Chondrocyte (in vitro differentiated cells): ENCODE results near the gene RNF25. TPM values are rescaled to one million over a fixed set of nuclear protein-coding genes. Genes with fewer than 3 reads are reported as not detected.
A peak's percentile ranks its signal among the peaks of the same experiment; 100 is the strongest.
"Not testable (repeated sequence)": the region's sequence is repeated elsewhere in the genome, so short reads cannot be mapped to it uniquely, and the experiment has no call there.

ENCODE experiments used
- DNase-seq: peaks from one replicate; pipeline ENCODE4 v3.0.0; 2021; ENCODE audit warnings: mixed read lengths, low spot score
- H3K27ac Mint-ChIP-seq: one replicate; pipeline ENCODE4 v1.8.0; 2021; ENCODE audit warnings: mild to moderate bottlenecking, moderate library complexity, mixed read lengths; ENCODE audit not compliant: unreplicated experiment
- H3K27me3 Mint-ChIP-seq: 2 replicates; pipeline ENCODE4 v1.8.0; 2021; ENCODE audit warnings: low read depth, mixed read lengths
- H3K36me3 Mint-ChIP-seq: 2 replicates; pipeline ENCODE4 v1.8.0; 2021; ENCODE audit warnings: low read depth, mixed read lengths
- H3K4me1 Mint-ChIP-seq: 2 replicates; pipeline ENCODE4 v1.8.0; 2021; ENCODE audit warnings: low read depth, mild to moderate bottlenecking, mixed read lengths
- H3K4me3 Mint-ChIP-seq: one replicate; pipeline ENCODE4 v1.8.0; 2021; ENCODE audit warnings: mild to moderate bottlenecking, moderate library complexity, mixed read lengths; ENCODE audit not compliant: unreplicated experiment
- H3K9me3 Mint-ChIP-seq: 2 replicates; pipeline ENCODE4 v1.8.0; 2021; ENCODE audit warnings: low read depth, mixed read lengths
- CTCF ChIP-seq: fragments of 200-600 bp; sonication (generic); IDR thresholded peaks from 2 replicates; pipeline ENCODE4 v1.5.0; 2021; ENCODE audit warnings: antibody characterized with exemption, mild to moderate bottlenecking, moderate library complexity
- total RNA-seq: library from RNA; stranded (reverse); gene quantifications from 3 replicates; pipeline ENCODE4 v1.2.1, GENCODE V29; 2021

The RNF25 gene
- total RNA-seq, 1 donor from 2014 or later: 30.4 TPM

GRCh38 chr2:218701806-218702205 is 30.0 kb upstream of the RNF25 start:
- Mint-ChIP-seq H3K36me3 (peaks cover 18% of the 10 kb centered on the region), H3K27me3 (no peaks in the 10 kb centered on the region), H3K9me3 (no peaks in the 10 kb centered on the region), H3K4me1 (no peaks in the 10 kb centered on the region), H3K4me3 (no peak overlapping the region), H3K27ac (no peak overlapping the region)
- no peak for DNase-seq
- no peak for TF ChIP-seq CTCF

- no peaks in the 10 kb centered on the region for H3K27me3 Mint-ChIP-seq
- no peak for TF ChIP-seq CTCF
- peaks cover 25% of the 10 kb centered on the region for H3K36me3 Mint-ChIP-seq
- no peaks in the 10 kb centered on the region for H3K9me3 Mint-ChIP-seq
- no peak overlapping the region for H3K27ac Mint-ChIP-seq
- peaks cover 5% of the 10 kb centered on the region for H3K4me1 Mint-ChIP-seq
- H3K4me3 Mint-ChIP-seq: no peak overlapping the region
- DNase-seq: no peak
These were observed 27.1 kb upstream of the RNF25 start for GRCh38 chr2:218698885-218699284.

GRCh38 chr2:218694405-218695145 is 22.8 kb upstream of the RNF25 start:
- no peak overlapping the region for H3K4me3 Mint-ChIP-seq
- no peaks in the 10 kb centered on the region for H3K27me3 Mint-ChIP-seq
- no peaks in the 10 kb centered on the region for H3K9me3 Mint-ChIP-seq
- TF ChIP-seq CTCF: no peak
- DNase-seq: no peak
- peaks cover 12% of the 10 kb centered on the region for H3K4me1 Mint-ChIP-seq
- H3K27ac Mint-ChIP-seq: peak overlapping the region; percentile 71
- peaks cover 33% of the 10 kb centered on the region for H3K36me3 Mint-ChIP-seq

- TF ChIP-seq CTCF: no peak
- Mint-ChIP-seq H3K9me3 (no peaks in the 10 kb centered on the region), H3K27me3 (no peaks in the 10 kb centered on the region), H3K36me3 (peaks cover 24% of the 10 kb centered on the region), H3K4me1 (peaks cover 15% of the 10 kb centered on the region), H3K27ac (peak overlapping the region; percentile 10), H3K4me3 (no peak overlapping the region)
- no peak for DNase-seq
These were observed 19.4 kb upstream of the RNF25 start for GRCh38 chr2:218691234-218691633.

GRCh38 chr2:218687400-218688060 is 15.7 kb upstream of the RNF25 start:
- TF ChIP-seq CTCF: peak; percentile 86
- DNase-seq, H3K4me1 Mint-ChIP-seq: not testable (repeated sequence)

More at GRCh38 chr2:218687400-218688060, 15.7 kb upstream of the RNF25 start:
- H3K9me3 Mint-ChIP-seq, H3K27me3 Mint-ChIP-seq, H3K27ac Mint-ChIP-seq, H3K4me3 Mint-ChIP-seq: not testable (repeated sequence)
- H3K36me3 Mint-ChIP-seq: peaks cover 11% of the 10 kb centered on the region
